NCI-H1694 treated with DMSO at 0.1 percent for 48 hours (cell line): ENCODE results near the gene BOLA2B.
A peak's percentile ranks its signal among the peaks of the same experiment; 100 is the strongest.
"Not testable (repeated sequence)": the region's sequence is repeated elsewhere in the genome, so short reads cannot be mapped to it uniquely, and the experiment has no call there.

Experiments
- DNase-seq: peaks from one replicate; lab custom pipeline; 2025; lab: John Stamatoyannopoulos, UW

BOLA2B gene

DNA sequence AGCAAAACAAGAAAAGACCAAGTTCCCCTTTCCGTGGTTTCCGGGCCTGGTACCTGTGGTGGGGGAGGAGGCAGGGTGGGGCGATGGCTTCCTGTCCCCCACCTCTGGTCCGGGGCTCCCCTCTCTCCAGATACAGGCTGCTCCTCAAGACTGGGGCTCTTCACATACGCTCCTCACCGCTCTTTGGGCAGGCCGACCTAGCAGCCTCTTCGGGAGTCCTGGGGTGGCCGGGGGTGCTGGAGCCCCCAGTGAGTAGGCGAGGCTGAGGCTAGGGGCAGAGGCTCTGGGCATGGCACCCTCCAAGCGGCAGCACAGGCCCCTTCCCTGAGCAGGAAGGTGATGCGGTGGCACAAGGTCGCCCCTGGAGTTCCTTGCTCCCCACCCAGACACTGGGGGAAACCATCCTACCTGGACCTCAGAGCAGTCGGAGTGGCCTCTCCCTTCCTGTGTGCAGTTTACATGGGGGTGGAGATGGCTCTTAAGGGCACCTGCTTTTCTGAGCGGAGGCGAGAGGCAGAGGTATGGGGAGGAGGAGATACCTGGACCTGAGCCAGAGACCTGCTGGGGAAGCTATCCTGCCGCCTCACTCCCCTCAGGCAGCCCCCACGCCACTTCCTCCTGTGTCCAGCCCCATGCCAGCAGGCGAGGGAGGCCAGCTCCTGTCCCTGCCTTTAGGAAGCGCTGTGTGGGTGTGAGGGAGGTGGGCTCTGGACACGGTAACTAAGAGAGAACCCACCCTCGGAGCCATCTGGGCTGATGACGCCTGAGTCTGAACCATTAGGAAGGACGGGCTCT, 9.2 kb downstream of the BOLA2B start:
- DNase-seq, result no peak

- DNase-seq, result peak; percentile 29
Measured at GRCh38 chr16:30183233-30184095, 10.0 kb downstream of the BOLA2B start, which contains the start of gene CORO1A. TSS of gene CORO1A (plus strand) at chr16:30183602. CDS start at chr16:30185210, 1,608 bp downstream.

- DNase-seq, result no peak
Measured at GRCh38 chr16:30180741-30181140, 12.7 kb downstream of the BOLA2B start.

- no peak for DNase-seq
Measured at GRCh38 chr16:30179931-30180330, 13.5 kb downstream of the BOLA2B start.

GRCh38 chr16:30179195-30179594, 14.3 kb downstream of the BOLA2B start:
- no peak for DNase-seq

- not testable (repeated sequence) for DNase-seq
Measured at GRCh38 chr16:30176876-30177275, 16.6 kb downstream of the BOLA2B start.

- DNase-seq, result no peak
Measured at GRCh38 chr16:30173054-30173453, 20.4 kb downstream of the BOLA2B start.

GRCh38 chr16:30170145-30170544, 23.3 kb downstream of the BOLA2B start:
- not testable (repeated sequence) for DNase-seq

DNA sequence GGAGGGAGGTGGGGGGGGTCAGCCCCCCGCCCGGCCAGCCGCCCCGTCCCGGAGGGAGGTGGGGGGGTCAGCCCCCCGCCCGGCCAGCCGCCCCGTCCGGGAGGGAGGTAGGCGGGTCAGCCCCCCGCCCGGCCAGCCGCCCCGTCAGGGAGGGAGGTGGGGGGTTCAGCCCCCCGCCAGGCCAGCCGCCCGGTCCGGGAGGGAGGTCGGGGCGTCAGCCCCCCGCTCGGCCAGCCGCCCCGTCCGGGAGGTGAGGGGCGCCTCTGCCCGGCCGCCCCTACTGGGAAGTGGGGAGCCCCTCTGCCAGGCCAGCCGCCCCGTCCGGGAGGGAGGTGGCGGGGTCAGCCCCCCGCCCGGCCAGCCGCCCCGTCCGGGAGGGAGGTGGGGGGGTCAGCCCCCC, 24.1 kb downstream of the BOLA2B start:
- not testable (repeated sequence) for DNase-seq

GRCh38 chr16:30168746-30169145, 24.7 kb downstream of the BOLA2B start:
- not testable (repeated sequence) for DNase-seq

DNA sequence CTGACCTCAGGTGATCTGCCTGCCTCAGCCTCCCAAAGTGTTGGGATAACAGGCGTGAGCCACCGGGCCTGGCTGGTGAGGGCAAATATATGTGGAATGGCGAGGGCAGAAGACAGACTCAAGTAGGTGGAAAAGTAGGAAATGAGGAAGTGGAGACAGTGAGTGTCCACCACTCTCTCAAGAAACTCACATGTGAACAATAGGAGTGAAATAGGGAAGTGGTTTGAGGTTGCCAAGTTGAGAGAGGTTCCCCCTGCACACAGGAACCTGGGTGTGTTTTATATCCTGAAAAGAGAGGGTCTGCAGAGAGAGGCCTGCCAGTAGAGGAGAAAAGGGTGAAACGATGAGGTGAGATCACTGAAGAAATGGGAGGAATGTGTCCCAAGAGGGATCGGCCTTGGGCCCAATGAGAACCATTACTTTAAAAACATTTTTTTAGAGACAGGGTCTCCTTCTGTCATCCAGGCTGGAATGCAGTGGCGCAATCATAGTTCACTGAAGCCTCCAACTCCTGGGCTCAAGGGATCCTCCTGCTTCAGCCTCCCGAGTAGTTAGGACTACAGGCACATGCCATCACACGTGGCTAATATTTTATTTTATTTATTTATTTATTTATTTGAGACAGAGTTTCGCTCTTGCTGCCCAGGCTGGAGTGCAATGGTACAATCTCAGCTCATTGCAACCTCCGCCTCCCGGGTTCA, 27.1 kb downstream of the BOLA2B start:
- no peak for DNase-seq

DNA sequence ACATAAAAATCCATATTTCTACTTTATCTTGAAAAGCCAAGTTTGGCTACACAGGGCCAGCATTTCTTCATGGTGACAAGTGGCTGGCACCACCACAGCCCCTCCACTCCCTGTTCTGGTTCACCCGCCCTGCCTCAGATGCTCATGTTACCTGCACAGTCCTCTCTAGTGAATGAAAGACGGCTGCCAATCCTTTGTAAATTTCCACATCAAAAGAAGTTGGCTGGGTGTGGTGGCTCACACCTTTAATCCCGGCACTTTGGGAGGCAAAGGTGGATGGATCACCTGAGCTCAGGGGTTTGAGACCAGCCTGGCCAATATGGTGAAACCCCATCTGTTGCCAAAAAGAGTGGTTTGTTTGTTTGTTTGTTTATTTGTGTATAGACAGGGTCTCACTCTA, 29.9 kb downstream of the BOLA2B start:
- DNase-seq, result no peak

- DNase-seq, result no peak
Measured at GRCh38 chr16:30157214-30157613, 36.3 kb downstream of the BOLA2B start.

- no peak for DNase-seq
Measured at GRCh38 chr16:30155188-30155587, 38.3 kb downstream of the BOLA2B start.

GRCh38 chr16:30152517-30152916, 40.9 kb downstream of the BOLA2B start:
- no peak for DNase-seq

- DNase-seq, result no peak
Measured at GRCh38 chr16:30151091-30151490, 42.4 kb downstream of the BOLA2B start.

GRCh38 chr16:30149250-30149930, 44.1 kb downstream of the BOLA2B start:
- DNase-seq, result no peak

DNA sequence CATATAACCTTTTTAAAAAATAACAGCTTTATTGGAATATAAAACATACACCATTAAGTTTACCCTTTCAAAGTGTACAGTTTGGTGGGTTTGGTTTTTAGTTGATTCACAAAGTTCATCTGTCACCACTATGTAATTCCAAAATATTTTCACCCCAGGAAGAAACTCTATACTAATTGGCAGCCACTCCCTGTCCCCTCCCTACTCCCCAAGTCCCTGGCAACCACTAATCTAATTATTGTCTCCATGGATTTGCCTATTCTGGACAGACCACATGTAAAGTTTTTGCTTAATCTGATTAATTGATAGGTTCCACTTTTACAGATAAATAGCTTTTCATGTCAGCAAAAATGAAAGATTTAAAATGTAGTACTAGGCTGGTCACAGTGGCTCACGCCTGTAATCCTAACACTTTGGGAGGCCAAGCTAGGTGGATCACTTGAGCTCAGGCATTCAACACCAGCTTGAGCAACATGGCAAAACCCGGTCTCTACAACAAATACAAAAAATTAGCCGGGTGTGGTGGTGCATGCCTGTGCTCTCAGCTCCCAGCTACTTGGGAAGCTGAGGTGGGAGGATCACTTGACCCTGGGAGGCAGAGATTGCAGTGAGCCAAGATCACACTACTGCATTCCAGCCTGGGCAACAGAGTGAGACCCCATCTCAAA, 45.5 kb downstream of the BOLA2B start:
- no peak for DNase-seq

GRCh38 chr16:30145657-30146056, 47.8 kb downstream of the BOLA2B start:
- DNase-seq, result no peak

DNA sequence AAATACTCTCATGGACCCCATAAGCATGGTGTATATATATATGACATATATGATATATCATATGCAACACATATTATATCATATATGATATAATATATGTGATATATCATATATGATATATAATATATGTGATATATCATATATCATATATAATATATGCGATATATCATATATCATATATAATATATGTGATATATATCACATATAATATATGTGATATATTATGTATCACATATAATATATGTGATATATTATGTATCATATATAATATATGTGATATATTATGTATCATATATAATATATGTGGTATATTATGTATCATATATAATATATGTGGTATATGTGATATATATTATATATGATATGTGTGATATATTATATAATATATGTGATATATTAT, 48.5 kb downstream of the BOLA2B start:
- DNase-seq, result no peak

DNA sequence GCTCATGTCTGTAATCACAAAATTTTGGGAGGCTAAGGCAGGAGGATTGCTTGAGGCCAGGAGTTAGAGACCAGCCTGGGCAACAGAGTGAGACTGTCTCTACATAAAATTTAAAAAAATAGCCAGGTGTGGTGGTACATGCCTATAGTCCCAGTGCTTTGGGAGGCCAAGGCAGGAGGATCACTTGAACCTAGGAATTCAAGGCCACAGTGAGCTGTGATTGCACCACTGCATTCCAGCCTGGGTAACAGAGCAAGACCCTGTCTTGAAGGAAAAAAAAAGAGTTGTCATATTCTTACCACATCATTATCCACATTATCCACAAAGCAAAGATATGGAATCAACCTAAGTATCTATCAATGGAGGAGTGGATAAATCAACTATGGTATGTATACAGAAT, 49.4 kb downstream of the BOLA2B start:
- no peak for DNase-seq
